CD8-positive, alpha-beta memory T cell (primary cell): ENCODE data around the gene SAMM50. TPM values are rescaled to one million over a fixed set of nuclear protein-coding genes. Genes with fewer than 3 reads are reported as not detected.

Source experiments
- CTCF ChIA-PET: fragments of 350-600 bp; sonication (Branson Sonifier 250); formaldehyde crosslinking; loops from one replicate; lab custom pipeline; 2021; ENCODE audit warnings: antibody characterized with exemption; lab: Charles Lee
- POLR2A ChIA-PET: fragments of 350-600 bp; sonication (Branson Sonifier 250); formaldehyde crosslinking; loops from one replicate; lab custom pipeline; 2021; ENCODE audit warnings: antibody characterized with exemption; lab: Charles Lee
- DNase-seq, 5 donors: peaks; one replicate each; pipeline versions ENCODE4 v3.0.0 to v3.0.0-alpha.2; 2020 to 2022; ENCODE audit warnings: mixed read lengths in 1 of 5
- H3K27ac ChIP-seq: one replicate; pipeline ENCODE4 v1.7.0; 2013; ENCODE audit warnings: low read depth, mild to moderate bottlenecking, low read length, moderate library complexity
- H3K27me3 ChIP-seq: 2 replicates; pipeline ENCODE4 v1.7.0; 2013; ENCODE audit warnings: low read length, mild to moderate bottlenecking; ENCODE audit not compliant: insufficient read depth, poor library complexity, severe bottlenecking
- H3K36me3 ChIP-seq: 2 replicates; pipeline ENCODE4 v1.7.0; 2013; ENCODE audit warnings: mild to moderate bottlenecking, low read length, moderate library complexity; ENCODE audit not compliant: insufficient read depth
- H3K4me1 ChIP-seq: 2 replicates; pipeline ENCODE4 v1.7.0; 2013; ENCODE audit warnings: mild to moderate bottlenecking, low read length, moderate library complexity; ENCODE audit not compliant: insufficient read depth
- H3K4me3 ChIP-seq: 2 replicates; pipeline ENCODE4 v1.7.0; 2013; ENCODE audit warnings: mild to moderate bottlenecking, low read length
- H3K9me3 ChIP-seq: 2 replicates; pipeline ENCODE4 v1.7.0; 2013; ENCODE audit warnings: mild to moderate bottlenecking, low read length
- H3K27ac Mint-ChIP-seq, 8 donors: one replicate each; pipeline ENCODE4 v1.8.0; 2020 to 2021; ENCODE audit warnings: mixed read lengths in 8 of 8, mild to moderate bottlenecking in 6 of 8, inconsistent platforms in 3 of 8, moderate library complexity in 3 of 8
- H3K27me3 Mint-ChIP-seq, 2 donors: one replicate each; pipeline ENCODE4 v1.8.0; 2020 to 2021; ENCODE audit warnings: mixed read lengths in 2 of 2, mild to moderate bottlenecking in 1 of 2, moderate library complexity in 1 of 2
- H3K36me3 Mint-ChIP-seq, 3 donors: one replicate each; pipeline ENCODE4 v1.8.0; 2020 to 2021; ENCODE audit warnings: mixed read lengths in 3 of 3, inconsistent platforms in 1 of 3, mild to moderate bottlenecking in 1 of 3
- H3K4me1 Mint-ChIP-seq, 3 donors: one replicate each; pipeline ENCODE4 v1.8.0; 2020 to 2021; ENCODE audit warnings: mixed read lengths in 3 of 3, inconsistent platforms in 1 of 3, mild to moderate bottlenecking in 1 of 3
- H3K4me3 Mint-ChIP-seq, 7 donors: one replicate each; pipeline ENCODE4 v1.8.0; 2020 to 2021; ENCODE audit warnings: mixed read lengths in 7 of 7, mild to moderate bottlenecking in 6 of 7, moderate library complexity in 4 of 7, inconsistent platforms in 2 of 7
- H3K9me3 Mint-ChIP-seq, 5 donors: one replicate each; pipeline ENCODE4 v1.8.0; 2020 to 2022; ENCODE audit warnings: mixed read lengths in 5 of 5, mild to moderate bottlenecking in 3 of 5, moderate library complexity in 2 of 5, inconsistent platforms in 1 of 5
- polyA plus RNA-seq: library from polyadenylated mRNA; unstranded; fragments of 300-500 nt; fragmentation: Illumina TruSeq; gene quantifications from one replicate; pipeline ENCODE4 v1.2.3, GENCODE V29; 2021
- total RNA-seq, 2 experiments: library from RNA; stranded (reverse); gene quantifications; one replicate each; pipeline ENCODE4 v1.2.3, GENCODE V29; 2021

Gene SAMM50
- total and polyA plus RNA-seq, 3 experiments from 2014 or later = 58.8 to 67.2 (median 61.3) TPM

DNA sequence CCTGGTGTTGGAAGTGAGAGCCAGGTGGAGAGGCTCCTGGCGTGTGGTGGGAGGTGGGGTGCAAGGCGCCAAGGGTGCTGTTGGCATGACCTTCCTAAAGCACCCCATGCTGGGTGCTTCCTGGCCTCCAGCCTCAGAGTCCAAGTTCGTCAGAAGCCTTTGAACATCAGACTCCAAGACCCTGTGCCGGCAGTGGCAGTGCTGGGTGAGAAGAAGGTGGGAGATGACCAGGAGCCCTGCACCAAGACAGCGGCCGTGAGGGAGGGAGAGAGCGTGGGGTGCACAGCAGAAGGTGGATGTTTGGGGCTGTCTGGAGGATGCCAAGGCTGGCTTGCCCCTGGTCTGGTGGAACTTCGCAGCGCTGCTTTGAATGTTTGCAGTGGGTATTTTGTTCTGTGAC is 39.2 kb downstream of the SAMM50 start:
- CTCF ChIA-PET = interaction anchor here (0.9 to 6.1 kb wide), 10 partner anchors 12 to 691 kb away, joined by 3 to 105 read pairs (median 10); no protein-coding TSS in a partner anchor

DNA sequence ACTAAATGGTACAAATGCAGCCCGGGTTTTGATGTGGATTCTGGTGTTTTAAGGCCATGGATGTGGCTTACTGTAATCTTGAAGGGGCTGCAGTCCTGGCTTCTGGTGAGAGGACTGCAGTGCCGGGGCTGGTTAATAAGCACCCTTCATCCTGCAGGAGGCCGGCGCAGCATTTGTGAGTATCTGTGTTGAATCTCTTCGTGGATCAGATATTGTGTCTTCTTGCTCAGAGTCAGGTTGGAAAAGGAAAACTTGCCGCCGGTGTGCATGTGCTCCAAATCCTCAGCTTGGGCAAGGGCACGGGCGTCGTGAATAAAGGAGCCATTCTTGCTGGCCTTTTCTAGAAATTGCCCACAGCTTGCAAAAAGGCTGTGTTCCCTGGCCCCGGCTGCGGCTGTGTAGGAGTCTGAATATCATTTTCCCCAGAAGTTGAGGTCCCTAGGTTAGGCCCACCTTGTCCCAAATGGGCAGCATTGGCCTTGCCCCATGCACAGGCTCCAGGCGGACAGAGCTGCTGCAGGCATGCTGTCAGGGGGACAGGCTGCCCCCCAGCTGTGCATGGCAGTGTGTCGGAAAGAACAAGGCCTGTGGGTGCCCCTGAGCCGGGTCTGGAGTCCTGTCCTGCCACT is 39.9 kb downstream of the SAMM50 start:
- Mint-ChIP-seq H3K27ac (peak overlapping the region; percentile 22 to 96 (median 91)), H3K4me1 (peaks cover 23 to 39% (median 35%) of the 10 kb centered on the region in 3 donors), H3K4me3 (peak overlapping the region; percentile 85 to 95 (median 93)), H3K9me3 (no peaks in the 10 kb centered on the region), H3K36me3 (peaks cover 0 to 83% (median 8%) of the 10 kb centered on the region in 3 donors), H3K27me3 (no peaks in the 10 kb centered on the region)
- no peaks in the 10 kb centered on the region for H3K9me3 ChIP-seq
- ChIA-PET POLR2A (no interaction called here), CTCF (interaction anchor here (1.1 to 6.1 kb wide), 5 partner anchors 11 to 629 kb away, joined by 3 to 105 read pairs (median 16); no protein-coding TSS in a partner anchor)
- H3K4me1 ChIP-seq = peaks cover 17% of the 10 kb centered on the region
- peak overlapping the region; percentile 74 for H3K4me3 ChIP-seq
- H3K27me3 ChIP-seq = no peaks in the 10 kb centered on the region
- no peak overlapping the region for H3K27ac ChIP-seq
- no peak for DNase-seq
- H3K36me3 ChIP-seq = peaks cover 26% of the 10 kb centered on the region

More for the DNA sequence above, 39.2 kb downstream of the SAMM50 start:
- Mint-ChIP-seq H3K4me1 (peaks cover 23 to 39% (median 35%) of the 10 kb centered on the region in 3 donors), H3K27ac (peak overlapping the region in 7 of 8 donors; percentile 72 to 96 (median 89)), H3K9me3 (no peaks in the 10 kb centered on the region), H3K27me3 (no peaks in the 10 kb centered on the region), H3K4me3 (peak overlapping the region in 5 of 7 donors; percentile 29 to 92 (median 85)), H3K36me3 (peaks cover 3 to 86% (median 12%) of the 10 kb centered on the region in 3 donors)
- POLR2A ChIA-PET = no interaction called here
- Histone ChIP-seq H3K4me1 (peaks cover 17% of the 10 kb centered on the region), H3K27ac (no peak overlapping the region), H3K9me3 (no peaks in the 10 kb centered on the region), H3K4me3 (no peak overlapping the region), H3K36me3 (peaks cover 33% of the 10 kb centered on the region), H3K27me3 (no peaks in the 10 kb centered on the region)
- DNase-seq = no peak

DNA sequence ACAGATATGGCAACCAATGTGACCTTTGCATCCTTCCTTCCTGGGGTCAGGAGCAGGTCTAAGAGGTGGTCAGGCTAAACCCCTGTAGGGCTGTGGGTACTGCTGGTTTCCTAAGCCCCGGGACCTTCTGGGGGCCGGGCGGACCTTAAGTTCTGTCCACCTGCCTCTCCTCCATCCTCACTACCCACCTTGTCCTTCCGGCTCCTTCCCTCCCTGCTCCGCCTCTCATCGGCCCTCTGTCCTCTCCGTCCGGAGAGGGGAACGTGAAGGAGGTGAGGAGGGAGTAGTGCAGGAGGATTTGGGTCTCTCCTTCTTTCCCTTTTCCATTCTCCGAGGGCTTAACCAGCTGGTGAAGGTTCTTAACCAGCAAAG is 40.5 kb downstream of the SAMM50 start:
- H3K4me3 ChIP-seq = peak overlapping the region; percentile 74
- Mint-ChIP-seq H3K36me3 (peaks cover 0 to 80% (median 5%) of the 10 kb centered on the region in 3 donors), H3K27me3 (no peaks in the 10 kb centered on the region), H3K4me1 (peaks cover 23 to 39% (median 35%) of the 10 kb centered on the region in 3 donors), H3K27ac (peak overlapping the region; percentile 79 to 98 (median 95)), H3K4me3 (peak overlapping the region; percentile 85 to 95 (median 93)), H3K9me3 (no peaks in the 10 kb centered on the region)
- H3K4me1 ChIP-seq = peaks cover 17% of the 10 kb centered on the region
- DNase-seq = no peak
- H3K36me3 ChIP-seq = peaks cover 19% of the 10 kb centered on the region
- H3K27me3 ChIP-seq = no peaks in the 10 kb centered on the region
- no peaks in the 10 kb centered on the region for H3K9me3 ChIP-seq
- CTCF ChIA-PET = interaction anchor here (6.1 kb wide), 1 partner anchor 629 kb away, joined by 105 read pairs; no protein-coding TSS in a partner anchor
- H3K27ac ChIP-seq = peak overlapping the region; percentile 65
- POLR2A ChIA-PET = no interaction called here

DNA sequence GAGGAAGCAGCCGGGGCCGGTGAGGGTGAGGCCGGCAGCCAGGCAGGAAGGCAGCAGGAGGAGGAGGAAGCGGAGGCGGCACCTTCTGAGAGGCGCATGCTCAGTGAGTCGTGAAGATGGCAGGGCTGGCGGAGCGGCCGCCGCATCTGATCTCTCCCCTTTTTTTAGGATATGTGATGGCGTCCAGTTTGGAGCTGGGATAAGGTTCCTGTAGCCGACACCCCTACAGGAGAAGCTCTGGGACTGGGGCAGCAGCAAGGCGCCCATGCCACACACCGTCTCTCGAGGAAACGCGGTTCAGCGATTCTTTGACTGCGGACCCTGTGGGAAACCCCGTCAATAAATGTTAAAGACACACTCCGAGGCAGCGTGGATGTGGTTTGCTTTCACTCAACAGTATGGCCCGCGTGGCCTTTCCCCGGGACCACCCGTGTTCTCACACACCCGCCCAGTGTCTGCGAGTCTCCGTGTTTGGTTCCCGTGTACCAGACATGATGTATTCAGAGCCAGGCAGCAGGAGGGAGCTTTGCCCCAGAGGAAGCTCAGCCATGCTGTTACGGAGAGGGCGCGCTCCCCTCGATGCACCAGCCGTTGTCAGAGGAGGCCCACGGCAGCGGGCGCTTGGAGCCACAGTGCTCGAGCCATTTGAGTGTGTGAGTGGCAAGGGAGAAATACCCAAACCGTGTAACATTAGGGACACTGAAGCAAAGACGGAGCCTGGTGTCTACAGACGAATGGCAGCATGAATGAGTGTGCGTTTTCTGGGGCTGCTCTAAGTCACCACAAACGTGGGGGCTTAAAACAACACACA is 41.1 kb downstream of the SAMM50 start:
- Mint-ChIP-seq H3K4me1 (peaks cover 23 to 39% (median 35%) of the 10 kb centered on the region in 3 donors), H3K9me3 (no peaks in the 10 kb centered on the region), H3K27me3 (no peaks in the 10 kb centered on the region), H3K4me3 (peak overlapping the region; percentile 85 to 95 (median 93)), H3K27ac (peak overlapping the region; percentile 79 to 98 (median 95)), H3K36me3 (peaks cover 0 to 77% (median 4%) of the 10 kb centered on the region in 3 donors)
- ChIA-PET POLR2A (no interaction called here), CTCF (interaction anchor here (6.1 kb wide), 1 partner anchor 628 kb away, joined by 105 read pairs; no protein-coding TSS in a partner anchor)
- peak overlapping the region; percentile 74 for H3K4me3 ChIP-seq
- H3K4me1 ChIP-seq = peaks cover 17% of the 10 kb centered on the region
- H3K27ac ChIP-seq = peak overlapping the region; percentile 65
- H3K36me3 ChIP-seq = peaks cover 18% of the 10 kb centered on the region
- H3K27me3 ChIP-seq = no peaks in the 10 kb centered on the region
- peak; percentile 53 to 76 (median 58) for DNase-seq
- H3K9me3 ChIP-seq = no peaks in the 10 kb centered on the region

DNA sequence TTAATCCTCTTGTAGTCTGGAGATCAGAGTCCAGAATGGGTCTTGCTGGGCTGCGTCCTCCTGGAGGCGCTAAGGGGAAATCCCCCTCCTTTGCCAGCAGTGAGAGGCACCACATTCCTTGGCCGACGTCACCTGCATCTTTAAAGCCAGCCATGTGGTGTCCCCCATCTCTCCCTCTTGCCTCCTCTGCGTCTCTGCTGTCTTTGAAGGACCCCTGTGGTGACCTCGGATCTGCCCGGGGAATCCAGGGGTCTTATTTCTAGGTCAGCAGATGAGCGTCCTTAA is 41.7 kb downstream of the SAMM50 start:
- peaks cover 23 to 39% (median 35%) of the 10 kb centered on the region in 3 donors for H3K4me1 Mint-ChIP-seq
- no peak for DNase-seq
- H3K4me3 Mint-ChIP-seq = peak overlapping the region; percentile 52 to 95 (median 93)
- no peak overlapping the region for H3K27ac ChIP-seq
- H3K27me3 ChIP-seq = no peaks in the 10 kb centered on the region
- H3K27me3 Mint-ChIP-seq = no peaks in the 10 kb centered on the region
- ChIA-PET POLR2A (no interaction called here), CTCF (interaction anchor here (6.1 kb wide), 1 partner anchor 627 kb away, joined by 105 read pairs; no protein-coding TSS in a partner anchor)
- H3K4me3 ChIP-seq = no peak overlapping the region
- peaks cover 0 to 73% (median 4%) of the 10 kb centered on the region in 3 donors for H3K36me3 Mint-ChIP-seq
- peaks cover 17% of the 10 kb centered on the region for H3K4me1 ChIP-seq
- peaks cover 15% of the 10 kb centered on the region for H3K36me3 ChIP-seq
- no peaks in the 10 kb centered on the region for H3K9me3 ChIP-seq
- no peaks in the 10 kb centered on the region for H3K9me3 Mint-ChIP-seq
- peak overlapping the region in 7 of 8 donors; percentile 79 to 98 (median 95) for H3K27ac Mint-ChIP-seq

DNA sequence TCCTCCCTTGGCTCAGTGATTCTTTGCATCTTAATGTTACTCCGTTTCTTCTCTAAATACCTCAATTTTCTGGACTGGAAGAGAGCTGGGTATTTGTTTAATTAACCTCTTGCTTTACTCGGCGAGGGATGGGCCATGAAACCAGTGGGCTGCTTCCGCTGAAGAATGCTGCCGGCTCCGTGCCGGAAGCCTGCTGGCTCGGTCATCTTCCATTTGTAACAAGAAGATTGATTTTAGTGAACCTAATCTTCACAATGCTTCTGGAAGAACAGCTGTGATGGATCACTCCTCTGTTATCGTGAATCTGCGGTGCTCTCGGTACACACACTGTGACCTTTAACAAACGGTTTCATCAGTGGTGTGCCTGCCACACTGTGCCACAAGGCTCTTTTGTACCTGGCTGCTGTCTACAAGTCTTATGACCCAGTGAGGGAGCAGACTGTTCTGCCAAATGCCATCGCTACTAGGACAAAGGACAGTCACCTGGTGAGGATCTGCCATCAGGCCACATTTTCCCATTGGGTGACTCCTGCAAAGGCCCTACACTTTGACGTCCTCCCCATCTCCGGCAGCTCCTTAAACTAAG is 43.5 kb downstream of the SAMM50 start:
- H3K4me1 Mint-ChIP-seq = peaks cover 18 to 30% (median 28%) of the 10 kb centered on the region in 3 donors
- CTCF ChIA-PET = interaction anchor here (1.2 kb wide), 2 partner anchors 70 to 568 kb away, joined by 3 read pairs; no protein-coding TSS in a partner anchor

DNA sequence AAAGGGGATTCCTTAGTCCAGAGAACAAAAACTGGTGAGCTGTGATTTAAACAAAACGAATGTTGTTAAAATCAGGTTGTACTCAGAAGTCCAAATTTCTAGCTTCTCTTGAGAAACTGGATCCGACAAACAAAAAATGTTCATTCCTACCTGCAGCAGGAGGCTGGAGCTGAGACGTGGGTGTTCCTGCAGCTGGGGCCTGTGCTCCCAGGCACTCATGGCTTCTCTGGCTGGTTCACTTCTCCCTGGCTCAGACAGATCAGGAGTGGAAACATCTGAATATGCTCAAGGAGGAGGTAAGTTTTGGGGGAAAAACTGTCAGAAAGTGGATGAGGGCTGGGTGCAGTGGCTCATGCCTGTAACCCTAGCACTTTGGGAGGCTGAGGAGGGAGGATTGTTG is 44.1 kb downstream of the SAMM50 start:
- Mint-ChIP-seq H3K27me3 (no peaks in the 10 kb centered on the region), H3K9me3 (no peaks in the 10 kb centered on the region), H3K27ac (peak overlapping the region in 1 of 8 donors; percentile 35), H3K4me3 (no peak overlapping the region), H3K36me3 (peaks cover 0 to 51% (median 4%) of the 10 kb centered on the region in 3 donors), H3K4me1 (peaks cover 17 to 28% (median 27%) of the 10 kb centered on the region in 3 donors)
- Histone ChIP-seq H3K4me3 (no peak overlapping the region), H3K36me3 (peaks cover 8% of the 10 kb centered on the region), H3K4me1 (peaks cover 17% of the 10 kb centered on the region), H3K27me3 (no peaks in the 10 kb centered on the region), H3K27ac (no peak overlapping the region), H3K9me3 (no peaks in the 10 kb centered on the region)
- ChIA-PET POLR2A (no interaction called here), CTCF (interaction anchor here (1.2 kb wide), 1 partner anchor 568 kb away, joined by 3 read pairs; no protein-coding TSS in a partner anchor)
- DNase-seq = no peak

More for the DNA sequence above, 43.5 kb downstream of the SAMM50 start:
- no peaks in the 10 kb centered on the region for H3K9me3 Mint-ChIP-seq
- H3K4me3 Mint-ChIP-seq = peak overlapping the region in 1 of 7 donors; percentile 81
- Histone ChIP-seq H3K36me3 (peaks cover 8% of the 10 kb centered on the region), H3K27me3 (no peaks in the 10 kb centered on the region), H3K27ac (no peak overlapping the region), H3K9me3 (no peaks in the 10 kb centered on the region), H3K4me1 (peaks cover 17% of the 10 kb centered on the region), H3K4me3 (no peak overlapping the region)
- POLR2A ChIA-PET = no interaction called here
- H3K27me3 Mint-ChIP-seq = no peaks in the 10 kb centered on the region
- H3K36me3 Mint-ChIP-seq = peaks cover 0 to 55% (median 4%) of the 10 kb centered on the region in 3 donors
- H3K27ac Mint-ChIP-seq = peak overlapping the region in 2 of 8 donors; percentile 35 to 77
- no peak for DNase-seq
